Glomerular visceral epithelial cell (primary cell): ENCODE measurements around the gene AS3MT.

Source experiments
- DNase-seq: peaks from one replicate; pipeline ENCODE4 v3.0.0-alpha.2; 2016; ENCODE audit errors: extremely low spot score

AS3MT gene

DNA sequence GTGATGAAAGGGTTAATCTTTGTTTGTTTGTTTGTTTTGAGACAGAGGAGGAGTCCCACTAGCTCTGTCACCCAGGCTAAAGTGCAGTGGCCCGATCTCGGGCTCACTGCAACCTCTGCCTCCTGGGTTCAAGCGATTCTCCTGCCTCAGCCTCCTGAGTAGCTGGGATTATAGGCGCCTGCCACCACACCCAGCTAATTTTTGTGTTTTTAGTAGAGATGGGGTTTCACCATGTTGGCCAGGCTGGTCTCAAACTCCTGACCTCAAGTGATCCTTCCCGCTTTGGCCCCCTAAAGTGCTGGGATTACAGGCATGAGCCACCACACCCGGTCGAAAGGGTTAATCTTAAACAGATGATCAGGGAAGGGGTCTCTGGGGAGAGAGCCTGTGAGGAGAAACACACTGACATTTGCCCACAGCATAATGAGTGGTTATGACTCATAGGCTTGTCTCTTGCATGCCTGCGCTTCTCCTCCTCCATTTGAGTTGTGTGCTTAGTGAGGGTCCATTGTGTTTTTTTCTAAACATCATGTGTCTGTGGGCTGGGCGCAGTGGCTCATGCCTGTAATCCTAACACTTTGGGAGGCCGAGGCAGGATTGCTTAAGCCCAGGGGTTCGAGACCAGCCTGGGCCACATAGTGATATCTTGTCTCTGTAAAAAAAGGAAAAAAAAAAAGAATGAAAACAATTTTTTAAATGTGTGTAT is 13.4 kb upstream of the AS3MT start:
- DNase-seq: peak; percentile 92

DNA sequence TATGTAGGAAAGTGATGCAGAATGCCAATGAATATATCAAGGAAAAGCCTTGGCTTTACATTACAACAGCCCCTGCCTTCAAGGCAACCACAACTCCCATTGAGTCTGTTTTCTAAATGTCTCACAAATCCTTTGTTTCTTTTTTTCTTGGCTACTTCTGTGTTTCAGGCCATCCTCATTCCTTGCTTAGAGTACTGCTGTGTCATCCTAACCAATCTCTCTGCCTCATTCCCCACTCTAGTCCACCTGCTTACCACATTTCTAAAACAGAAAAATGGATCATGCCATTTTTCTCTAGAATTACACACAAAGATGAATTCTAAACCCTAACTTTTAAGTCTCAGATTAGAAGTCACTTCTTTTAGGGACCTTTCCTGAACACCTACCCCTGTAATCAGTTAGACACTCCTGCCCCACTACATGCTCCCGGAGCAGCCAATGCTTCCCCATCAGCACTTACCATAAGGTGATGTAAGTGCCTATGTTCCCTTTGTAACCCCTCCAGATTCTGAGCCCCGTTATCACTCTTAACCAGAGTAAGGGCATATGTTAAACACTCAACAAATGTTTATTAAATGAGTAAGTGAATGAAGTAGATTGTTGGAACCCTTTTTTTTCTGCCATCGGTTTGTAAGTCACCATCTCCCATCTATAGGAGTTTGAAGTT is 12.4 kb upstream of the AS3MT start:
- no peak for DNase-seq

DNA sequence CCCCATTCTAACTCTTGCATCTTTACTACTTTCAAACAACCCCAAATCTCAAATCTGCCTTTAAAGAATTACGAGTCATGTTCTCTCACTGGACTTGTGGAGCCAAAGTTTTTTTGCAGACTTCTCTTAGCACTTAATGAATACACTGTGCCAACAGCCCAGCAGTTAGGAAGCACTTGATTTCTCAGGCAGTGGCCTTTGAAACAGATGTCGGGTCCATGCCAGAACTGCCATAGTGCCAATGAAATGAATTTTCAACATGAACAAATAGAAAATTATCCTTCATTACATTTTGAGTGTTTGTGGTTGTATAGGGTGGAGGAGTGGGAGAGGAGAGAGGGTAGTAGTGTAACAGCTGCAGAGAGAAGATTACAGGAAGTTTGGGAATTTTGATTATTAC is 9.4 kb upstream of the AS3MT start:
- no peak for DNase-seq

DNA sequence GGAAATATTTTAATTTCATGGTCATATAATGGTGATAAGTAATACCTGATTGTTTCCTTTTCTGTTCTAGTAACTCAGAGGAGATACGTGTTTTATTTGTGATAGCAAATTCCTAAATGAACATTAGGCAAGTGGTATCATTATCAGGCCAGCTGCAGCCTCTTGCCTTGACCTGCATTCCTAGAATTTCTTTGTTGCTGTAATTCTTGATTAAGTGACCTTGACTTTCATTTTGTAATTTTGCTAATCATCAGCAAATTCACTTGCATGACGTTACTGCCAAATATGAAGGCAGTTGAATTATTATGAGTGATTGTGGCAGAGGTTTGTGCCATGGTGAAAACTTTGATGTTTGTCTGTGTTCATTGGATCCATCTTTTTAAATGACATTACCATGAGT is 5.6 kb upstream of the AS3MT start:
- no peak for DNase-seq

DNA sequence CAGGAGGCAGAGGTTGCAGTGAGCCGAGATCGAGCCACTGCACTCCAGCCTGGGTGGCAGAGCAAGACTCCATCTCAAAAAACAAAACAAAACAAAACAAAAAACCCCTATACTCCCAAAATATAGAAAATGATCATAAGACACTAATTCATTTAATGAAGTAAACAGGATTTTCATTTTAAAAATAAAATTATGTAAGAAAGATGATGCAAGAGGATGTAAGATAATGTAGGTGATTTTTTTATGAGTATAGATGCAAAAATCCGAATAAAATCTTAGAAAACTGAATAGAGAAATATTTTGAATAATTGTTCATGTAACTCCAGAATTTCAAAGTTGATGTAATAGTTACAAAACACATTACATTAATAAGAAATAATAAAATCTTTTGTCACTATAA is 3.6 kb upstream of the AS3MT start:
- DNase-seq: no peak

DNA sequence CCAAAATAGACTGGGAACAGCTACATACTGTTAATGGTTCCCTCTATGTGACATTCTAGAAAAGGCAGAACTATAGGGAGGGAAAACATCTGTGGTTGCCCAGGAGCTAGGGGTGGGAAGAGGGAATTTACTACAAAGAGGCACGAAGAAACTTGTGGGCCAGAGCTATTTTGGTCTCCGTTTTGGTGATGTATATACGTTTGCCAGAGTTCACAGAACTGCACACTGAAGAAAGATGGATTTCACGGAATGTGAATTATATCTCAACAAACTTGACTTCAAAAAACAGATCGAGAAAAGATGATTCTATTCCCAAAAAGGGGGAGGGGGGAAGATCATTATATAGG is 386 bp upstream of the AS3MT start:
- no peak for DNase-seq

DNA sequence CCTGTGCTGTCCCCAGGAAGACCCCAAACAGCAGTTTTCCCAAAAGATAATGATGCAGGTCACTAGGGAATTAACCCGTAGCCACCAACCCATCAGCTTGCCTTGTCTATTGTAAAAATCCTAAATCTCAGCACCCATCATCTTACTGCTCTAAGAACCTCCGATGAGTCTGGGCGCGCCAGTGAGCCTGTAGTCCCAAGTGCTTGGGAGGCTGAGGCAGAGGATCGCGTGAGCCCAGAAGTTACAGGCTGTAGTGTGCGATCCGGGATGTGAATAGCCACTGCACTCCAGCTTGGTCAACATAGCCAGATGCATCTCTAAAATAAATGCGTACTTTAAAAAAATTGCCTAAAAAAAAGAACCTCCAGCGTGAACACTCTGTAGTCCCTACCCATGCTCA is 951 bp downstream of the AS3MT start:
- no peak for DNase-seq

DNA sequence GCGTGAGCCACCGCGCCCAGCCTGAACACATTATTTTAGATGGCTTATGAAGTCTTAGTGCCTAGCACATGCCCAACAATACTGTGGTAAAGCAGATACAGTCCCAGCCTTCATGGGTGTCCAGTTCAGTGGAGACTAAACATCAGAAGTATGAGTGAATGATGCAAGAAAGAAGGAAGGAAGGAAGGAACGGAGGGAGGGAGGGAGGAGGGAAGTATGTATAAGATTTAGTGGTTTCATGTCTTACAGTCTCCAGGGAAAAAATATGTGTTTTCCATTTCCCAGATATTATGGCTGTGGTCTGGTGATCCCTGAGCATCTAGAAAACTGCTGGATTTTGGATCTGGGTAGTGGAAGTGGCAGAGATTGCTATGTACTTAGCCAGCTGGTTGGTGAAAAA is 2.9 kb downstream of the AS3MT start:
- no peak for DNase-seq

DNA sequence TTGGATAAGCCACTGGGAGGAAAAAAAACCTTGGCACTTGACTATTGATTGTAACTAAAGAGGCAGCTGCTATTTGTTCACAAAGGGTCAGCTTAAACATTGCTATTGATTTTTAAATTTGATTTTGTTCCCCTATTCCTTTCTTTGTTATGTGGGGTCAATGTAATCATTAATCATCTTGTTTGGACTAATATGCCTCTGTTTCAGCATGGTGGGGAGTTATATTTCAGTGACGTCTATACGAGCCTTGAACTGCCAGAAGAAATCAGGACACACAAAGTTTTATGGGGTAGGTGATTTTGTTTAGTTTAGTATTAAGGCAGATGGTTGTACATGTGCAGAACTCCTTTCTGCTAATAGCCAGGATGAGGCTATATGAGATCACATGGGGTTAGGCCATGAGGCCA is 7.5 kb downstream of the AS3MT start:
- no peak for DNase-seq

DNA sequence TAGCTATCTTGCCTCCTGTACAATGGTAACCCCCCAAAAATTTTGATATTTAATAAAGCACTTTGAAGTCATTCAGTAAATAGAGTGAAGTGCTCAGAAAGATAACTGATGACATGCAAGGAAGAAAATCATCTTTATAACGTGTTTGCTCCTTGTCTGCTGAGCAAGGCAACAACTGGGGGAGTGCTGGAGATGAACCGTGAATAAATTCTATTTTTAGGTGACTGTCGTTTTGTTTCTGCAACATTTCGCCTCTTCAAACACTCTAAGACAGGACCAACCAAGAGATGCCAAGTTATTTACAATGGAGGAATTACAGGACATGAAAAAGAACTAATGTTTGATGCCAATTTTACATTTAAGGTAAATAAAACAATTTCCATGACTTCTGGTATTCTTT is 9.4 kb downstream of the AS3MT start:
- DNase-seq: no peak

DNA sequence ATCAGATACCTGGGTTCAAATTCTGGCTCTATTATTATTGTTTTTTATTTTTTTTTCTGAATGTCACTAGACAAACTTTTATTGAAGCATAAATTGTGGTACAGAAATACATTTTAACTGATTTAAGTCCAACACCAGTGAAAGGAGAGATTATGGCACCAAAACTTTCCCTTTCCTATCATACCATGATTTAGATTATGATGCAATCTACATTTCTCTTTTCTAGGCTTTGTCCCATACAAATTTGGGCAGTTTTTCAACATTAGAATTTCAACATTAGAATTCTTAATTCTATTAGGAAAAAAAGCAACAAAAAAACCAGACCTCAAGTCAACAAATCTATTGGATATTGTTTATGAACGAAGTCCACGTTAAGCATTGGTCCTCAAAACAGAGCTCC is 11.0 kb downstream of the AS3MT start:
- no peak for DNase-seq

DNA sequence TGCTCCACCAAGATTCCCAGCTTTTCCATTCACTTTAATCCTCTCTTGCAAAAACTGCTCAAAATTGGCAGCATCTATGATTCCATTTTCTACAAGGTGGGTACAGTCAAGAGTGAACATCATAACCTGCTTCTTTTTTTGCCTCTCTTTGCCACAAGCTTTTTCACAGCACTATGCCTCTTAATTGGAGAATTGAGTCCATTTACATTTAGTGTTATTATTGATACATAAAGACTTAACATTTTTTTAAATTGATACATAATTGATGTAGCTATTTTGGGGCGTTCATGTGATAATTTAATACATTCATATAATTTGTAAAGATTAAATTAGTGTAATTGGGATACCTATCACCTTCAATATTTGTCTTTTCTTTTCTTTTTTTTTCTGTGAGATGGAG is 18.8 kb downstream of the AS3MT start:
- DNase-seq: no peak

DNA sequence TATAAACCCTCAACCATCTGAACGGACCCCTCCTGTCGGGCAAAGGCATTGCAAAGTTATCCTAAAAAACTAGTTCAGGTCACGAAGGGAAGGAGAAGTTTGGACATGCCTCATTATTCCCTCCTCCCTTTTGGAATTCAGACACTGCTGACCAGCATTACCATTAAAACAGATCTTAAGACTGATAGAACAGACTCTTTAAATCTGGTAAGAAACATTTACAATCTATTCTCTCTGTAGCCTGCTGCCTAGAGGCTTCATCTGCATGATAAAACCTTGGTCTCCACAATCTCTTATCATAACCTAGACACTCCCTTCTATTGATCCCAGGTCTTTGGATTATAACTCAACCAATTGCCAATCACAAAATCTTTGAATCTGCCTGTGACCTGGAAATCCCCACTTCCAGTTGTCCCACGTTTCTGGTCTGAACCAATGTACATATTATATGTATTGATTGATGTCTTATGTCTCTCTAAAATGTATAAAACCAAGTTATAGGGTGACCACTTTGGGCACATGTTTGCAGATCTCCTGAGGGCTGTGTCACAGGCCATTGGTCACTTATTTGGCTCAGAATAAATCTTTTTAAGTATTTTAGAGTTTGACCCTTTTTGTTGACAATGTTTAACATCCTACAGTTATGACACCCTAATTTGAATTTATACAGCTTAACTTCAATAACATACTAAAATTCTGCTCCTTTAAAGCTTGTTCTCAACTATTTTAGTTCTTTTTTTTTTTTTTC is 25.4 kb downstream of the AS3MT start:
- DNase-seq: no peak

DNA sequence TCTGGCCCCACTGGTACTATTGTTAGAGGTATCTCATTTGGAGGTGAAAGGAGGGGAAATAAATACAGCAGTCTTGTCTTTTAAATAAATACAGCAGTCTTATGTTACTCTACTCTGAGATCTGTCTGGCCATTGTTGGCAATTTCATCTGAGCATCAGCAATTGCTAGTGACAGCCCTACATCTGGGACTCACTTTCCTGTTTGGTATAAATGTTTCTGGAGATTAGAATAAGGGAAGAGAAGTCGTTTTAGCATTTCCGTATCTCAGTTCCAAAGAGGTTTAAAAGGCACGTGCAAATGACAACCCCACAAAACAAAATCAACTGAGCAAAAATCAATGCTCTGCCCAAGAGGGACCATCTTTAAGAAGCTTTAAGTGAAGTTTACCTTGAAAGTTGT is 30.7 kb downstream of the AS3MT start:
- no peak for DNase-seq

DNA sequence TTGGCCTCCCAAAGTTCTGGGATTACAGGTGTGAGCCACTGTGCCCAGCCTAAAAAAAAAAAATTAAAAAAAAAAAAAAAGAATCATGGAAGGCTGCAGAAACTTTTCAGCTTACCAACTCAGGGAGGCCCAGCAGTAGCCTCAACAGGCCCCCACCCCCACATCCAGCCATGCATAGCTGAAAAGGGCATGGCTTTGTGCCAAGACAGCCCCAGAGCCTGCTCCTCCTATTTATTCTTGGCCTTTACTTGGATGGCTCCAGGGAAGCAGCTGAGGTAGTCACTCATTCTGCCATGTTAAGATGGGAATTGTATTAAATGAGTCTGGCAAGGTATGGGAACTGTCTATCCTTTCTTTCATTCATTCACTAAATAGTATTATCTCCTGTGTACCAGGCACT is 35.1 kb downstream of the AS3MT start:
- peak; percentile 43 for DNase-seq

DNA sequence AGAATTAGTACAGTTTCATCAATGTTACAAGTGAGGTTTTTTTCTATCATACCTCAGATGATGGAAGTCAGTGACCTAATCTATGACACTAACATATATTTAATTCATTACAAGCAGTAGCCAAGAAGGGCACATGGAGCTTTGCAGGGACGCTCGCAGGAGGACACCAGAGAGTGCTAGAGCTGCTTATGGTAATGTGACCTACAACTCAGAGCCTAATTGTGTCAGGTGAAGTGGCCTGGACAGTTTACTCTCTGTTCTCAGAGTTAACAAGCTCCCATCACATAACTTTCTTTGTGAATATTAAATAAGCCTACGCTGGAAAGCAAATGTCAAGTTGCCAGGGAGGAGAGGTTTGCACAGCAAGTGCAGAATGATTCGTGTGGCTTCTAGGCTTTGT is 37.2 kb downstream of the AS3MT start:
- DNase-seq: no peak

DNA sequence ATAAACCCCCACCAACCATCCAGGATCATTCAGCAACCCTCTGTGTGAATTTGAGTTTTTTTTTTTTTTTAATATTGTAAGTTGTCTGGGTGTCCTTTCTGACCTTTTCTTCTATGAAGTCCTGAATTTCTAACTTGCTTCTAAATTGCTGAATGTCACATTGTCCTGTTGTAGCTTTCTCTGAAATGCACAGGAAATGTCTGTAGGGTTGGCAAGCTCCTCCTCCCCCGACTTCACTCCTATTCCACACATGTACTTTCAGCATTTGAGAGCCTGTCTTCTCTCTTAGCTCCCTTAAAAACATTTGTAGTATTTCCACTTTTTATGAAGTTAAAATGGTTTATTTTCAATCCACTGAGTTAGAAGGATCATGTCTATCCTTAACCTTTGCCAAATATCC is 45.5 kb downstream of the AS3MT start:
- DNase-seq: no peak

DNA sequence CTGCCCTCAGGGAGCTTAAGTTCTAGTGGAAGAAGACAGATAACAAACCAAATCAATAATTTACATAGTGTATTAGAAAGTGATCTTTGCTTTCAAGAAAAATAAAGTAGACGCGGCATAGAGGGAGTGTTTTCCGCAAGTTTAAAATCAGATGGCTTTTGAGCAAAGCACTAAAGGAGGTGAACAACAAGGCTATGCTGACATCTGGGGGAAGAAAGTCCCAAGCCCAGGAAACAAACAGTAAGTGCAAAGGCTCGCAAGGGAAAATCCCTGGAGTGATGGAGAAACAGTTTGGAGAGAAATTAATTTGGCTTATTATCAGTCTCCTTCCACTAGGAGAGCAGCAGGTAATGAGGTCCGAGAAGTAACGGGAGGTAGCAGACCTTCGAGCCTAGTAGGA is 46.9 kb downstream of the AS3MT start:
- no peak for DNase-seq

DNA sequence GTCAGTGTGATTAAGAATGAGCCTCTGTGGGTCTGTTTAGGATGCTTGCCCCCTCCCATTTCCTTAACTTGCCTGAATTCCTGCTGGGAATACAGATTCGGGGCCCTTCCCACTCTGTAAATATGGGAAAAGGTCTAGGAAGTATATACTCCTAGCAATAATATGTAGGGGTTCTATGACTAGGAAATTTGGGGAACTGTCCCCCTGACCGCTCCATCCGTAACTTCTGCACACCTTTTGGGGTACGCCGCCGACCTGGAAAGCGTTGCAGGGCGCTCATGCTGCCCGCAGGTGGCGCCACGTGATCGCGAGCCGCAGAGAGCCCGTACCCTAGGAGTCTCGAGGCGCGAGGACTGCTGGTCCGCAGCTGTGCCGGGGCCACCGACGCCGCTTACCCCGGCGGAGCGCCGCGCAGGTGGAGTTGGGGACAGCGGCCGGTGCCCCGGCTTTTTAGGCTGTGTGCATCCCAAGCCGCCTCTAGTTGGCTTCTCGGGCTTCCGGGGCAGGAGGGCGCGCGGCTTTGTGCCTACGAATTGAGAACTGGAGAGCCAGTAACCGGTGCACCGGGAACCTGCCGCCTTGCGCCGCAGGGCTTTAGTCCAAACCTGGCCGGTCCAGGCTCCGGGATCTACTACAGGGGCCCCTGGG is 48.2 kb downstream of the AS3MT start:
- peak; percentile 77 for DNase-seq

DNA sequence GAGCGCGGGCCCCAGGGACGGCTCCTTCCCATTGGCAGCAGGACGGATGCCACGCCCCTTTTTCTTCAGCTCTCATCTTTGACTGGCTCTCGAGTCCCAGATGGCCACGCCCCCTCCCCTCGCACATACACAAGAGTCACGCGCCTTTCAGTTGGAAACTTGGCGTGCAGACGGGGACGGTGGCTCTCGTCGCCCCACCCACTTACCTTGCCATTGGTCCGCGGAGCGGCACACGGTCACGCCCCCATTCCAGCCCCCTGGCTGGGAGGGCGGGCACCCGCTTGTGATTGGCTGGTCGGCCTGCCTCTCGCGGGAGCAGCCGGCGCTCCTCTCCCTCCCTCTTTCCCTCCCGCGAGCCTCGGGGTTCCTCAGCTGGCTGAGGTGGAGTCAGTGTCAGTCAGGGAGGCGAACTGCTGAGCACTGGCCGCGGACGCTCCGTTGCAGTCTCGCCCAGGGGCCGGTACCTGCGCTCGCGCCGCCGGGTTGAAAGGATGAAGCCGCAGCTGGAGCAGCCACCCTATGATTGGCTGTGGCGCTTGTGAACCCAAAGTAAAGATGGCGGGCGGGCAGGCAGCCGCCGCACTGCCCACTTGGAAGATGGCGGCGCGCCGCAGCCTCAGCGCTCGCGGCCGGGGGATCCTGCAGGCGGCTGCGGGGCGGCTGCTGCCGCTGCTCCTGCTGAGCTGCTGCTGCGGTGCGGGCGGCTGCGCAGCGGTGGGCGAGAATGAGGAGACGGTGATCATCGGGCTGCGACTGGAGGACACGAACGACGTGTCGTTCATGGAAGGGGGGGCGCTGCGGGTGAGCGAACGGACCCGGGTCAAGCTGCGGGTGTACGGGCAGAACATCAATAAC is 48.9 kb downstream of the AS3MT start, which contains the start of gene CNNM2:
TSS of gene CNNM2 (plus strand) at position 333 of the 855 bp plus-strand sequence. CDS start at position 520, 187 bp downstream.
- DNase-seq: peak; percentile 100

DNA sequence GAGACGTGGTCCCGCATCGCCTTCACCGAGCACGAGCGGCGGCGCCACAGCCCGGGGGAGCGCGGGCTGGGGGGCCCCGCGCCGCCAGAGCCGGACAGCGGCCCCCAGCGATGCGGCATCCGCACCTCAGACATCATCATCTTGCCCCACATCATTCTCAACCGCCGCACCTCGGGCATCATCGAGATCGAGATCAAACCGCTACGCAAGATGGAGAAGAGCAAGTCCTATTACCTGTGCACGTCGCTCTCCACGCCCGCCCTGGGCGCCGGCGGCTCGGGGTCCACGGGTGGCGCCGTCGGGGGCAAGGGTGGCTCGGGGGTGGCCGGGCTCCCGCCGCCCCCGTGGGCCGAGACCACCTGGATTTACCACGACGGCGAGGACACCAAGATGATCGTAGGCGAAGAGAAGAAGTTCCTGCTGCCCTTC is 49.6 kb downstream of the AS3MT start:
- peak; percentile 15 for DNase-seq
